CD14-positive monocyte (primary cell): ENCODE data around the gene IL6ST. TPM values are rescaled to one million over a fixed set of nuclear protein-coding genes. Genes with fewer than 3 reads are reported as not detected.

ENCODE experiments used
- DNase-seq, 3 donors: peaks; one replicate each; pipeline ENCODE4 v3.0.0-alpha.2; 2011 to 2022
- H2AFZ ChIP-seq: 2 replicates; pipeline ENCODE4 v1.6.0; 2012; ENCODE audit warnings: mild to moderate bottlenecking, low read depth, low read length, inconsistent platforms; ENCODE audit not compliant: insufficient read depth, poor library complexity, severe bottlenecking
- H3K27ac ChIP-seq, 2 donors: 1 replicate in 1 of 2; 2 replicates in 1 of 2; pipeline ENCODE4 v1.5.1; 2012 to 2013; ENCODE audit warnings: low read length in 2 of 2, control low read depth in 1 of 2, inconsistent platforms in 1 of 2, low read depth in 1 of 2, mild to moderate bottlenecking in 1 of 2
- H3K27me3 ChIP-seq, 2 donors: one replicate each; pipeline versions ENCODE4 v1.6.0 to v1.6.1; 2011 to 2013; ENCODE audit warnings: low read length in 2 of 2; ENCODE audit not compliant: control insufficient read depth in 2 of 2, insufficient read depth in 2 of 2
- H3K36me3 ChIP-seq, 2 donors: replicated peaks in 1 of 2; 1 replicate in 1 of 2; 2 replicates in 1 of 2; pipeline versions ENCODE4 v1.5.1 to v1.6.1; 2012 to 2013; ENCODE audit warnings: low read length in 2 of 2, control low read depth in 1 of 2, inconsistent platforms in 1 of 2, mild to moderate bottlenecking in 1 of 2; ENCODE audit not compliant: insufficient read depth in 2 of 2, control insufficient read depth in 1 of 2
- H3K4me1 ChIP-seq, 2 donors: 1 replicate in 1 of 2; 2 replicates in 1 of 2; pipeline versions ENCODE4 v1.5.1 to v1.6.1; 2012 to 2013; ENCODE audit warnings: low read length in 2 of 2, control low read depth in 1 of 2, inconsistent platforms in 1 of 2, mild to moderate bottlenecking in 1 of 2, moderate library complexity in 1 of 2; ENCODE audit not compliant: insufficient read depth in 2 of 2, control insufficient read depth in 1 of 2
- H3K4me2 ChIP-seq: replicated peaks from 2 replicates; pipeline ENCODE3; 2012; ENCODE audit warnings: low read length, moderate library complexity, mild to moderate bottlenecking; ENCODE audit not compliant: poor library complexity, severe bottlenecking; ENCODE audit errors: extremely low read depth
- H3K4me3 ChIP-seq, 3 experiments: fragments of 200-600 bp in 1 of 3; sonication (generic) in 1 of 3; replicated peaks in 1 of 3; 1 replicate in 2 of 3; 2 replicates in 1 of 3; pipeline ENCODE4 v1.5.1; 2011 to 2013; ENCODE audit warnings: low read length in 3 of 3, mild to moderate bottlenecking in 3 of 3, control low read depth in 2 of 3, low read depth in 2 of 3, inconsistent platforms in 1 of 3, moderate library complexity in 1 of 3
- H3K79me2 ChIP-seq: 2 replicates; pipeline ENCODE4 v1.6.0; 2012; ENCODE audit warnings: mild to moderate bottlenecking, control low read depth, inconsistent platforms, low read length, moderate library complexity; ENCODE audit not compliant: insufficient read depth
- H3K9ac ChIP-seq: 2 replicates; pipeline ENCODE4 v1.6.0; 2017; ENCODE audit warnings: low read length, mild to moderate bottlenecking; ENCODE audit not compliant: insufficient read depth, poor library complexity, severe bottlenecking
- H3K9me3 ChIP-seq, 2 donors: replicated peaks in 1 of 2; 1 replicate in 1 of 2; 2 replicates in 1 of 2; pipeline versions ENCODE4 v1.5.1 to v1.6.1; 2012 to 2013; ENCODE audit warnings: low read length in 2 of 2, control low read depth in 1 of 2; ENCODE audit not compliant: control insufficient read depth in 1 of 2, insufficient read depth in 1 of 2
- H4K20me1 ChIP-seq: 2 replicates; pipeline ENCODE4 v1.6.0; 2012; ENCODE audit warnings: mild to moderate bottlenecking, low read length, control low read depth, moderate library complexity; ENCODE audit not compliant: insufficient read depth
- H3K27ac Mint-ChIP-seq, 7 donors: one replicate each; pipeline ENCODE4 v1.8.0; 2020; ENCODE audit warnings: mild to moderate bottlenecking in 7 of 7, mixed read lengths in 7 of 7, moderate library complexity in 6 of 7, inconsistent platforms in 2 of 7
- H3K27me3 Mint-ChIP-seq, 3 donors: one replicate each; pipeline ENCODE4 v1.8.0; 2021 to 2022; ENCODE audit warnings: low read depth in 3 of 3, mild to moderate bottlenecking in 3 of 3, mixed read lengths in 3 of 3, moderate library complexity in 3 of 3, inconsistent platforms in 1 of 3
- H3K36me3 Mint-ChIP-seq, 2 donors: one replicate each; pipeline ENCODE4 v1.8.0; 2020; ENCODE audit warnings: mixed read lengths in 2 of 2, inconsistent platforms in 1 of 2, mild to moderate bottlenecking in 1 of 2
- H3K4me1 Mint-ChIP-seq: one replicate; pipeline ENCODE4 v1.8.0; 2020; ENCODE audit warnings: mild to moderate bottlenecking, mixed read lengths
- H3K4me3 Mint-ChIP-seq, 2 donors: one replicate each; pipeline ENCODE4 v1.8.0; 2020; ENCODE audit warnings: mild to moderate bottlenecking in 2 of 2, mixed read lengths in 2 of 2, moderate library complexity in 1 of 2
- H3K9me3 Mint-ChIP-seq, 7 donors: one replicate each; pipeline ENCODE4 v1.8.0; 2020 to 2022; ENCODE audit warnings: mixed read lengths in 7 of 7, mild to moderate bottlenecking in 6 of 7, moderate library complexity in 6 of 7, inconsistent platforms in 2 of 7
- WGBS: methylation state at CpG from one replicate; pipeline ENCODE4 v1.1.5; 2013; ENCODE audit warnings: missing lambda C conversion rate; ENCODE audit not compliant: insufficient coverage; 5-methylcytosine and 5-hydroxymethylcytosine counted together
- intact Hi-C, 2 donors: fragments of 100-400 bp; cut with micrococcal nuclease; formaldehyde crosslinking; loops; one replicate each; pipeline versions ENCODE4 v1.15.0 to v1.15.1; 2023
- polyA plus RNA-seq, 3 donors: library from polyadenylated mRNA; depleted of rRNA in 1 of 3; unstranded in 2 of 3; stranded (reverse) in 1 of 3; fragments of 300-500 nt in 2 of 3; fragments of >200 nt in 1 of 3; fragmentation: Illumina TruSeq in 2 of 3; gene quantifications; 1 replicate in 2 of 3; 2 replicates in 1 of 3; pipeline ENCODE4 v1.2.3, GENCODE V29; 2012 to 2021
- TF ChIP-seq, protein P1 (sequence below): fragments of 200-600 bp; IDR thresholded peaks from one replicate; pipeline ENCODE4 v1.8.0; 2022; ENCODE audit warnings: antibody characterized with exemption, mild to moderate bottlenecking

The IL6ST gene
- polyA plus RNA-seq, 3 donors = 22.1 to 28.7 (median 25.7) TPM

DNA sequence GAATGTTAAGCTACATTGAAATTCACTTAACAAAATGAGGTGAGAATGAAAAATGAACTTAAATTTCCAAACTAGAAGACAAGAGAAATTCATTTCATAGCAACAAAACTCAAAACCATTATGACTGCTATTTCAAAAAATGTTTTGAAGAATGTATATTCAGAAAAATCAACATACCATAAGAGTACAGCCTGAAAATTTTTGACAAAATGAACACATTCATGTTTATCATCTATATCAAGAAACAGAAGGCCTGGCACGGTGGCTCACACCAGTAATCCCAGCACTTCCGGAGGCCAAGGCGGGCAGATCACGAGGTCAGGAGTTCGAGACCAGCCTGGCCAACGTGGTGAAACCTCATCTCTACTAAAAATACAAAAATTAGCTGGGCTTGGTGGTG is 4.2 kb upstream of the IL6ST start:
- Mint-ChIP-seq H3K27ac (no peak overlapping the region), H3K36me3 (peaks cover 0 to 4% of the 10 kb centered on the region in 2 donors), H3K27me3 (no peaks in the 10 kb centered on the region), H3K4me3 (no peak overlapping the region), H3K4me1 (peaks cover 30% of the 10 kb centered on the region), H3K9me3 (peaks cover 3 to 15% (median 8%) of the 10 kb centered on the region in 7 donors)
- no peak overlapping the region for H3K4me3 ChIP-seq
- peaks cover 4 to 8% of the 10 kb centered on the region in 2 donors for H3K9me3 ChIP-seq
- intact Hi-C loops = loop anchor here (5.0 to 10.0 kb wide), 5 partner anchors 73 to 1176 kb away; partner anchors contain the start of gene GPBP1 (in 1 of the 2)
- no peaks in the 10 kb centered on the region for H3K36me3 ChIP-seq
- 100% methylated on average over 1 of the region's 6 CpGs for WGBS
- no peak overlapping the region for H3K27ac ChIP-seq
- no peak overlapping the region for H3K4me2 ChIP-seq
- H3K4me1 ChIP-seq = peaks cover 9 to 10% of the 10 kb centered on the region in 2 donors
- no peak overlapping the region for H3K9ac ChIP-seq
- no peak overlapping the region for H2AFZ ChIP-seq
- H4K20me1 ChIP-seq = no peaks in the 10 kb centered on the region
- H3K27me3 ChIP-seq = no peaks in the 10 kb centered on the region
- TF ChIP-seq, protein P1, sequence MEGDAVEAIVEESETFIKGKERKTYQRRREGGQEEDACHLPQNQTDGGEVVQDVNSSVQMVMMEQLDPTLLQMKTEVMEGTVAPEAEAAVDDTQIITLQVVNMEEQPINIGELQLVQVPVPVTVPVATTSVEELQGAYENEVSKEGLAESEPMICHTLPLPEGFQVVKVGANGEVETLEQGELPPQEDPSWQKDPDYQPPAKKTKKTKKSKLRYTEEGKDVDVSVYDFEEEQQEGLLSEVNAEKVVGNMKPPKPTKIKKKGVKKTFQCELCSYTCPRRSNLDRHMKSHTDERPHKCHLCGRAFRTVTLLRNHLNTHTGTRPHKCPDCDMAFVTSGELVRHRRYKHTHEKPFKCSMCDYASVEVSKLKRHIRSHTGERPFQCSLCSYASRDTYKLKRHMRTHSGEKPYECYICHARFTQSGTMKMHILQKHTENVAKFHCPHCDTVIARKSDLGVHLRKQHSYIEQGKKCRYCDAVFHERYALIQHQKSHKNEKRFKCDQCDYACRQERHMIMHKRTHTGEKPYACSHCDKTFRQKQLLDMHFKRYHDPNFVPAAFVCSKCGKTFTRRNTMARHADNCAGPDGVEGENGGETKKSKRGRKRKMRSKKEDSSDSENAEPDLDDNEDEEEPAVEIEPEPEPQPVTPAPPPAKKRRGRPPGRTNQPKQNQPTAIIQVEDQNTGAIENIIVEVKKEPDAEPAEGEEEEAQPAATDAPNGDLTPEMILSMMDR = no peak
- DNase-seq = no peak
- peaks cover 26% of the 10 kb centered on the region for H3K79me2 ChIP-seq

- no peak overlapping the region for H3K27ac ChIP-seq
- H3K36me3 Mint-ChIP-seq = peaks cover 0 to 4% of the 10 kb centered on the region in 2 donors
- H3K4me1 Mint-ChIP-seq = peaks cover 29% of the 10 kb centered on the region
- H3K27me3 ChIP-seq = no peaks in the 10 kb centered on the region
- peaks cover 0 to 12% (median 8%) of the 10 kb centered on the region in 7 donors for H3K9me3 Mint-ChIP-seq
- no peak overlapping the region for H3K4me2 ChIP-seq
- H3K9ac ChIP-seq = no peak overlapping the region
- TF ChIP-seq, protein P1 = no peak
- DNase-seq = peak; percentile 44 to 87 (median 62)
- intact Hi-C loops = loop anchor here (5.0 to 10.0 kb wide), 5 partner anchors 74 to 1177 kb away; partner anchors contain the start of gene GPBP1 (in 1 of the 2)
- peaks cover 13 to 20% of the 10 kb centered on the region in 2 donors for H3K4me1 ChIP-seq
- H3K36me3 ChIP-seq = no peaks in the 10 kb centered on the region
- WGBS = 72% methylated on average over 5 of the region's 5 CpGs
- no peak overlapping the region for H3K27ac Mint-ChIP-seq
- no peak overlapping the region for H3K4me3 Mint-ChIP-seq
- no peaks in the 10 kb centered on the region for H3K27me3 Mint-ChIP-seq
- H3K9me3 ChIP-seq = peaks cover 4 to 8% of the 10 kb centered on the region in 2 donors
- no peak overlapping the region for H2AFZ ChIP-seq
- H4K20me1 ChIP-seq = peaks cover 10% of the 10 kb centered on the region
- H3K4me3 ChIP-seq = no peak overlapping the region
- peaks cover 37% of the 10 kb centered on the region for H3K79me2 ChIP-seq
Measured at GRCh38 chr5:55997742-55998351, 3.1 kb upstream of the IL6ST start.
